Loucy (cell line): ENCODE results near the gene EFNB2.

Experiments
- H2AFZ ChIP-seq: fragments of 200-600 bp; sonication (generic); 2 replicates; pipeline ENCODE4 v1.6.0; 2016; ENCODE audit warnings: antibody characterized with exemption, mild to moderate bottlenecking, low read length, moderate library complexity
- H3F3A ChIP-seq: fragments of 200-600 bp; 2 replicates; pipeline ENCODE4 v1.6.0; 2016; ENCODE audit warnings: antibody characterized with exemption, low read depth, mild to moderate bottlenecking
- H3K27me3 ChIP-seq: fragments of 200-600 bp; sonication (generic); 2 replicates; pipeline ENCODE4 v1.6.1; 2014; ENCODE audit warnings: low read length, mild to moderate bottlenecking; ENCODE audit not compliant: insufficient read depth, poor library complexity, severe bottlenecking
- H3K36me3 ChIP-seq: fragments of 200-600 bp; sonication (generic); 2 replicates; pipeline ENCODE4 v1.6.1; 2016; ENCODE audit warnings: low read length; ENCODE audit not compliant: insufficient read depth
- H3K4me1 ChIP-seq: fragments of 200-600 bp; sonication (generic); 2 replicates; pipeline ENCODE4 v1.5.1; 2014; ENCODE audit warnings: low read length, mild to moderate bottlenecking; ENCODE audit not compliant: insufficient read depth, poor library complexity, severe bottlenecking
- H3K4me2 ChIP-seq: fragments of 200-600 bp; sonication (generic); 2 replicates; pipeline ENCODE4 v1.6.0; 2014; ENCODE audit warnings: antibody characterized with exemption, low read length, low read depth, mild to moderate bottlenecking; ENCODE audit not compliant: poor library complexity, severe bottlenecking
- H3K4me3 ChIP-seq: fragments of 200-600 bp; sonication (generic); 2 replicates; pipeline ENCODE4 v1.5.1; 2014; ENCODE audit warnings: low read length, mild to moderate bottlenecking, mixed read lengths; ENCODE audit not compliant: poor library complexity, severe bottlenecking
- H3K79me2 ChIP-seq: fragments of 200-600 bp; sonication (generic); 2 replicates; pipeline ENCODE4 v1.6.1; 2014; ENCODE audit warnings: low read length; ENCODE audit not compliant: insufficient read depth
- H3K9ac ChIP-seq: fragments of 200-600 bp; sonication (generic); 2 replicates; pipeline ENCODE4 v1.6.0; 2014; ENCODE audit warnings: mild to moderate bottlenecking, low read depth, low read length, moderate library complexity; ENCODE audit not compliant: poor library complexity, severe bottlenecking
- H3K9me2 ChIP-seq: fragments of 200-600 bp; sonication (generic); replicated peaks from 2 replicates; pipeline ENCODE4 v1.6.1; 2016; ENCODE audit warnings: low read depth, low read length, mixed read lengths
- H3K9me3 ChIP-seq: fragments of 200-600 bp; sonication (generic); 2 replicates; pipeline ENCODE4 v1.6.1; 2014; ENCODE audit warnings: mild to moderate bottlenecking, antibody characterized with exemption, low read length, low read depth; ENCODE audit not compliant: insufficient read depth
- H4K20me1 ChIP-seq: fragments of 200-600 bp; sonication (generic); 2 replicates; pipeline ENCODE4 v1.6.0; 2014; ENCODE audit warnings: antibody characterized with exemption, low read length, mild to moderate bottlenecking; ENCODE audit not compliant: insufficient read depth, poor library complexity, severe bottlenecking
- EZH2phosphoT487 ChIP-seq: fragments of 200-600 bp; IDR thresholded peaks from 2 replicates; pipeline ENCODE4 v1.6.1; 2018; ENCODE audit warnings: antibody characterized with exemption, mild to moderate bottlenecking, moderate library complexity, borderline replicate concordance
- TF ChIP-seq, protein P1 (sequence below): fragments of 200-600 bp; sonication (generic); conservative IDR thresholded peaks from 2 replicates; pipeline ENCODE4 v1.5.1; 2014; ENCODE audit warnings: mild to moderate bottlenecking, antibody characterized with exemption, low read length

EFNB2 gene

DNA sequence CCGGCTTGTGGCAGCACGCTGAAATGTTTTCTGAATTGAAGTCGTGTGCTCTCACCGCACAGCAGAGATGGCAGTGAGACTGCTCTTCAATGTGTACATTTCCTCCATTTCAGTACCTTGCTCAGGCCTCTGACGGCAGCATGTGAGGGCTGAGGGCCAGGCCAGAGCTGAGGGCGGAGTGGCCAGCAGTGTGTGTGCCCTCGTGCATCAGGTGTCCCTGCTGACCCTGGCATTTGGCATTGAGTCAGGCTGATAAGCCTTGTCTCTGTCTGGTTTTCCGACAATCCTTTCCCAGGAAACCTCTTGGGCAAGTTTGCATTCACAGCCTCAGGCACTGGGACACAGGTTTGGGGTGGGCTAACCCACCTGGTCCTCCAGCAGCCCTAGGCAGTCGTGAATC, 62.3 kb downstream of the EFNB2 start:
- H3K4me2 ChIP-seq: no peak overlapping the region
- no peaks in the 10 kb centered on the region for H3F3A ChIP-seq
- H3K79me2 ChIP-seq: no peaks in the 10 kb centered on the region
- H2AFZ ChIP-seq: no peak overlapping the region
- no peak overlapping the region for H3K9ac ChIP-seq
- H4K20me1 ChIP-seq: no peaks in the 10 kb centered on the region
- H3K9me2 ChIP-seq: no peaks in the 10 kb centered on the region
- no peaks in the 10 kb centered on the region for H3K36me3 ChIP-seq
- H3K27me3 ChIP-seq: no peaks in the 10 kb centered on the region
- no peaks in the 10 kb centered on the region for H3K9me3 ChIP-seq
- TF ChIP-seq, protein P1, sequence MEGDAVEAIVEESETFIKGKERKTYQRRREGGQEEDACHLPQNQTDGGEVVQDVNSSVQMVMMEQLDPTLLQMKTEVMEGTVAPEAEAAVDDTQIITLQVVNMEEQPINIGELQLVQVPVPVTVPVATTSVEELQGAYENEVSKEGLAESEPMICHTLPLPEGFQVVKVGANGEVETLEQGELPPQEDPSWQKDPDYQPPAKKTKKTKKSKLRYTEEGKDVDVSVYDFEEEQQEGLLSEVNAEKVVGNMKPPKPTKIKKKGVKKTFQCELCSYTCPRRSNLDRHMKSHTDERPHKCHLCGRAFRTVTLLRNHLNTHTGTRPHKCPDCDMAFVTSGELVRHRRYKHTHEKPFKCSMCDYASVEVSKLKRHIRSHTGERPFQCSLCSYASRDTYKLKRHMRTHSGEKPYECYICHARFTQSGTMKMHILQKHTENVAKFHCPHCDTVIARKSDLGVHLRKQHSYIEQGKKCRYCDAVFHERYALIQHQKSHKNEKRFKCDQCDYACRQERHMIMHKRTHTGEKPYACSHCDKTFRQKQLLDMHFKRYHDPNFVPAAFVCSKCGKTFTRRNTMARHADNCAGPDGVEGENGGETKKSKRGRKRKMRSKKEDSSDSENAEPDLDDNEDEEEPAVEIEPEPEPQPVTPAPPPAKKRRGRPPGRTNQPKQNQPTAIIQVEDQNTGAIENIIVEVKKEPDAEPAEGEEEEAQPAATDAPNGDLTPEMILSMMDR: no peak
- no peak for TF ChIP-seq EZH2phosphoT487
- no peaks in the 10 kb centered on the region for H3K4me1 ChIP-seq
- no peak overlapping the region for H3K4me3 ChIP-seq

GRCh38 chr13:106472621-106473020, 62.8 kb downstream of the EFNB2 start:
- Histone ChIP-seq H3K9me3 (no peaks in the 10 kb centered on the region), H3K4me2 (no peak overlapping the region), H3K27me3 (no peaks in the 10 kb centered on the region), H3K36me3 (no peaks in the 10 kb centered on the region), H3F3A (no peaks in the 10 kb centered on the region), H3K4me3 (no peak overlapping the region), H3K79me2 (no peaks in the 10 kb centered on the region), H3K4me1 (no peaks in the 10 kb centered on the region), H2AFZ (no peak overlapping the region), H3K9me2 (no peaks in the 10 kb centered on the region), H4K20me1 (no peaks in the 10 kb centered on the region), H3K9ac (no peak overlapping the region)
- TF ChIP-seq, protein P1: no peak
- no peak for TF ChIP-seq EZH2phosphoT487

DNA sequence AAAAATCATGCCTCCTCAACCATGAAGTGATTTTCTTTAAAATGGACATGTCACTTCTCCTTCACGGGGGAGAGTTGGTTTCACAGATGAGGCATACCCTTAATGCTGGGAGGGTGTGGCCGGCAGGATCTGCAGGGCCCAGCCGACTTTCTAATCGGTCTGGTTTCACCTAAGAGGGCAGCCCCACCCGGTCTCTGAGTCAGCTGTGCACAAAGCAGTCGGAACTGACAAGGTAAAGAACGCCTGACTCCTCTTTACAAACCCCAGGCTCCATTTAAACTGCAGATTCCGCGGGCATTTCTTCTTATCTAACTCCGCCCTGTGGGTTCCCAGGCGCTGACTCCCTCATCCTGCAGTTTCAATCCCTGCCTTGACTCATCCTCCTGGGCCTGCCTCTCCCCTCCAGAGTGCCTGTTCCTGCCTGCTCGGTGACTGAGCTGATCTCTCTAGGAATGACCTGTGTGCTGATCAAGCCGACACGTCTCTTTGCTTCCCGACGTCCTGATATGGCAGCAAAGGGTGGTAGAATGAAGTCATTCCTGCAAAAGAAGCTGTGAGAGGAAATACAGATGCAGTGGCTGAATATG, 63.4 kb downstream of the EFNB2 start:
- H3K9me2 ChIP-seq: no peaks in the 10 kb centered on the region
- H3K27me3 ChIP-seq: no peaks in the 10 kb centered on the region
- H3K36me3 ChIP-seq: no peaks in the 10 kb centered on the region
- no peak overlapping the region for H3K9ac ChIP-seq
- no peak overlapping the region for H3K4me2 ChIP-seq
- no peak for TF ChIP-seq EZH2phosphoT487
- TF ChIP-seq, protein P1: no peak
- no peaks in the 10 kb centered on the region for H3K4me1 ChIP-seq
- no peaks in the 10 kb centered on the region for H3K79me2 ChIP-seq
- no peak overlapping the region for H3K4me3 ChIP-seq
- no peaks in the 10 kb centered on the region for H3K9me3 ChIP-seq
- no peak overlapping the region for H2AFZ ChIP-seq
- no peaks in the 10 kb centered on the region for H3F3A ChIP-seq
- no peaks in the 10 kb centered on the region for H4K20me1 ChIP-seq
